T-helper 1 cell treated with Interleukin-12 subunit alpha and Interleukin-12 subunit beta and Interleukin-4 antibody, amounts not matched to agents 30 ng/mL and 1 ng/mL, for 36 hours (primary cell): Measurements from ENCODE around the gene MLKL. TPM values are rescaled to one million over a fixed set of nuclear protein-coding genes. Genes with fewer than 3 reads are reported as not detected.

Source experiments
- total RNA-seq: library from RNA; stranded (reverse); gene quantifications from 2 replicates; pipeline ENCODE4 v1.2.3, GENCODE V29; 2022

The MLKL gene
- total RNA-seq, 1 donor from 2014 or later = 34.9 TPM

Other genes starting within 250 kb of the MLKL start
- gene GLG1, start 93.7 kb downstream of the MLKL start, total RNA-seq = 116 and 124 TPM in 2 replicates
- 84.8 and 86.3 TPM in 2 replicates for gene RFWD3, start 34.0 kb downstream of the MLKL start, total RNA-seq
- 0.15 and 0.22 TPM in 2 replicates for gene FA2H, start 74.0 kb upstream of the MLKL start, total RNA-seq